Right lobe of liver (tissue), 6 donors: ENCODE measurements around the gene ECM2. TPM values are rescaled to one million over a fixed set of nuclear protein-coding genes. Genes with fewer than 3 reads are reported as not detected.

ENCODE experiments used
- ATAC-seq, 4 donors: fragments of 200-7000 bp; cut with Tn5 transposase; one replicate each; pipeline ENCODE4 v1.9.1; 2020; ENCODE audit warnings: mild to moderate bottlenecking in 4 of 4, moderate library complexity in 4 of 4
- DNase-seq, 3 donors: peaks; one replicate each; pipeline ENCODE4 v3.0.0-alpha.2; 2020
- H3K27ac ChIP-seq, 3 donors: fragments of 200-600 bp; one replicate each; pipeline ENCODE4 v1.8.0; 2022
- H3K27me3 ChIP-seq, 2 donors: fragments of 200-600 bp; one replicate each; pipeline ENCODE4 v1.8.0; 2022
- H3K36me3 ChIP-seq, 4 donors: fragments of 200-600 bp; sonication (generic) in 1 of 4; one replicate each; pipeline versions ENCODE4 v1.5.1 to v1.8.0; 2017 to 2022; ENCODE audit warnings: control low read depth in 1 of 4
- H3K4me1 ChIP-seq, 4 donors: fragments of 200-600 bp; sonication (generic) in 1 of 4; one replicate each; pipeline versions ENCODE4 v1.5.1 to v1.8.0; 2017 to 2022; ENCODE audit warnings: control low read depth in 1 of 4
- H3K4me3 ChIP-seq, 3 donors: fragments of 200-600 bp; one replicate each; pipeline ENCODE4 v1.8.0; 2022
- H3K9me3 ChIP-seq, 4 donors: fragments of 200-600 bp; sonication (generic) in 1 of 4; one replicate each; pipeline versions ENCODE4 v1.5.1 to v1.8.0; 2017 to 2022; ENCODE audit warnings: control low read depth in 1 of 4
- POLR2A ChIP-seq: fragments of 450-650 bp; IDR thresholded peaks from one replicate; pipeline ENCODE4 v1.6.1; 2017; ENCODE audit warnings: antibody characterized with exemption, mild to moderate bottlenecking
- WGBS: methylation state at CpG from one replicate; pipeline ENCODE4 v1.1.6; 2018; ENCODE audit warnings: low coverage, low lambda C conversion rate; ENCODE audit not compliant: insufficient coverage; ENCODE audit errors: missing lambda C conversion rate; 5-methylcytosine and 5-hydroxymethylcytosine counted together
- intact Hi-C, 2 donors: fragments of 100-400 bp; cut with DNase I; formaldehyde crosslinking; loops; one replicate each; pipeline versions ENCODE4 v1.11.2 to v1.14.1; 2022
- total RNA-seq, 6 experiments: library from RNA; depleted of rRNA in 2 of 6; stranded (reverse); fragments of >200 nt in 2 of 6; fragmentation: NEBNext Ultra II Directional in 3 of 6; extraction: Animal tissue kit (Norgen Biotek cat#: 25700) in 3 of 6; gene quantifications; one replicate each; pipeline versions ENCODE4 v1.1.0 to v1.2.4, GENCODE V29; 2016 to 2023
- TF ChIP-seq, protein P1 (sequence below), 4 donors: fragments of 200-600 bp in 3 of 4; fragments of 450-650 bp in 1 of 4; IDR thresholded peaks; one replicate each; pipeline versions ENCODE4 v1.5.1 to v1.8.0; 2016 to 2022; ENCODE audit warnings: antibody characterized with exemption in 4 of 4, mild to moderate bottlenecking in 2 of 4
- donor health status: DM: no; HTN: yes; CAD: no.
- donor health status: DM: no; HTN: no; CAD: no.
- donor health status: DM: no; HTN: no; CAD: no.
- donor health status: DM: no; HTN: yes; CAD: no.
- donor health status: DM: no; HTN: yes; CAD: no.

Gene ECM2
- total RNA-seq, 6 experiments from 2014 or later, result 19.0 to 27.1 (median 22.4) TPM

DNA sequence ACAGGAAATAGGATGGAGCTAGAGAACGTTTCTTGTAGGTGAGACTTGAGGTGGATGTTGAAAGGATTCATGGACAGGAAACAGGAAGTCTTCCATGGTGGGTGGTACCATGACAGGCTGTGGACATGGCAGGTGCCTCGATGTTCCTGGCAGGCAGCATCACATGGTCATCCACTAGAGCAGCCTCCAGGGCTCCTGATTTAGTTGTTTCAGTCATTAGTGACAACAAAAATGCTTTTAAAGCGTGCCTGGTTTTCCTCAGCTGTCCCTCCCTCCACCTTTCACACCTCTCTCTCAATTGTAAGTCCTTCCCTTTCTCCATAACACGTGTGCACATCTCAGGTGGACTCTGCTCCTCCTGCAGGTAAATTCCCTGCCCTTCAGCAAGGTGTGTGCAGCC lies 28.3 kb downstream of the ECM2 start:
- Histone ChIP-seq H3K4me1 (no peaks in the 10 kb centered on the region), H3K36me3 (no peaks in the 10 kb centered on the region), H3K9me3 (no peaks in the 10 kb centered on the region), H3K27me3 (no peaks in the 10 kb centered on the region), H3K4me3 (no peak overlapping the region), H3K27ac (no peak overlapping the region)
- no peak for TF ChIP-seq POLR2A
- TF ChIP-seq, protein P1, sequence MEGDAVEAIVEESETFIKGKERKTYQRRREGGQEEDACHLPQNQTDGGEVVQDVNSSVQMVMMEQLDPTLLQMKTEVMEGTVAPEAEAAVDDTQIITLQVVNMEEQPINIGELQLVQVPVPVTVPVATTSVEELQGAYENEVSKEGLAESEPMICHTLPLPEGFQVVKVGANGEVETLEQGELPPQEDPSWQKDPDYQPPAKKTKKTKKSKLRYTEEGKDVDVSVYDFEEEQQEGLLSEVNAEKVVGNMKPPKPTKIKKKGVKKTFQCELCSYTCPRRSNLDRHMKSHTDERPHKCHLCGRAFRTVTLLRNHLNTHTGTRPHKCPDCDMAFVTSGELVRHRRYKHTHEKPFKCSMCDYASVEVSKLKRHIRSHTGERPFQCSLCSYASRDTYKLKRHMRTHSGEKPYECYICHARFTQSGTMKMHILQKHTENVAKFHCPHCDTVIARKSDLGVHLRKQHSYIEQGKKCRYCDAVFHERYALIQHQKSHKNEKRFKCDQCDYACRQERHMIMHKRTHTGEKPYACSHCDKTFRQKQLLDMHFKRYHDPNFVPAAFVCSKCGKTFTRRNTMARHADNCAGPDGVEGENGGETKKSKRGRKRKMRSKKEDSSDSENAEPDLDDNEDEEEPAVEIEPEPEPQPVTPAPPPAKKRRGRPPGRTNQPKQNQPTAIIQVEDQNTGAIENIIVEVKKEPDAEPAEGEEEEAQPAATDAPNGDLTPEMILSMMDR (IDR thresholded peaks at IDR 0.05), result no peak
- ATAC-seq (no peak), DNase-seq (no peak)
- intact Hi-C loops, result loop anchor here in 1 of 2 donors (10.0 kb wide), 1 partner anchor 127 kb away; no protein-coding TSS in a partner anchor
- 62% methylated on average over 3 of the region's 4 CpGs for WGBS

DNA sequence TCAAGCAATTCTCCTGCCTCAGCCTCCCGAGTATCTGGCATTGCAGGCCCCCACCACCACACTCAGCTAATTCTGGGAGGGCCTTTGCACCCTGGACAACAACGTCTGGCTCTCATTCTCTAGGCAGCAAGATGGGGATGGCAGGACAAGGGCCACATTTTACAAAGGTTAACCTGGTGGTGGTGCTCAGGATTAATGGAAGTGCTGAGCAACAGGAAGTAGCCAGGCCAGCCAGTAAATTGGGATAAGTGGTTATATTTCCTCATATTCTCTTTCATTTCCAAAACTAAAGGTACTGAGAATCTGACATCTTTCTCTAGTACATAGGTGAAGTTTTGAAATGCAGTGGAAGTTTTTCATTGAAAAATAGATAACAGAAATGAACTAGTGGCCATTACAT lies 28.8 kb downstream of the ECM2 start:
- Histone ChIP-seq H3K27ac (no peak overlapping the region), H3K27me3 (no peaks in the 10 kb centered on the region), H3K4me3 (no peak overlapping the region), H3K4me1 (peaks cover 0 to 4% (median 0%) of the 10 kb centered on the region in 4 donors), H3K9me3 (no peaks in the 10 kb centered on the region), H3K36me3 (no peaks in the 10 kb centered on the region)
- 80% methylated on average over 2 of the region's 2 CpGs for WGBS
- intact Hi-C loops, result loop anchor here in 1 of 2 donors (10.0 kb wide), 1 partner anchor 128 kb away; no protein-coding TSS in a partner anchor
- ATAC-seq (peak in 2 of 4 donors; percentile 28 to 65), DNase-seq (no peak)
- TF ChIP-seq, protein P1 (IDR thresholded peaks at IDR 0.05), result peak in 1 of 4 donors; percentile 14
- no peak for TF ChIP-seq POLR2A

DNA sequence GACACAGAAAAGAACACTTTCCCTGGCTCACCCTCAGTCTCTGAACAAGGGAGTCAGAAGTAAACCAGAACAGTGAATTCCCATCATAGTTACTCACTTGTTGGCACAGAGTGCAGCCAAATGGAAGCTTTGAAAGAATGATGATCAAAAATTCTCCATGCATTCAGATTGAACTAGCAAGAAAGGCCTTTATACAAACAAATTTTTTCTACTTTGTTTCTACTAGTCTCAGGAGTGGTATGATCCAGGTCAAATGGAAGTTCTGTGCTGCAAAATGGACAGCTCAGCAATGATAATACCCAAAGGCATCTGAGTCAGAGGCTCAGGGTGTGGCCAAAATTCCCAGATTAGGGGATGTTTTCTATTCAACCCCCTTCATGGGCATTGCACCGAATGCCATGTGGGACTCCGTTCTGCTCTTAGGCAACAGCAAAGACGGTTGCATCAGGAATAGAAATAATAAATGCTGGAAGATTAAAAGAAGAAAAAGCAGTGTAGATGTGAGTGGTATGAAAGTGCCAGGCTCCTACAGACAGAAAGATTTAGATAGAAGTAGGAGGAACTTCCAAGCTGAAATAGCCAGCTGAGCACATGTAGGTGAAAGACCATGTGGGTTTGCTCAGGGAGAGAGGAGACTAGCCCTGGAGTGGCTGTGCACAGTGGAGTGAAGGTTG lies 29.5 kb downstream of the ECM2 start:
- H3K27me3 ChIP-seq, result no peaks in the 10 kb centered on the region
- TF ChIP-seq, protein P1 (IDR thresholded peaks at IDR 0.05), result no peak
- no peak for TF ChIP-seq POLR2A
- no peak overlapping the region for H3K4me3 ChIP-seq
- H3K9me3 ChIP-seq, result no peaks in the 10 kb centered on the region
- intact Hi-C loops, result loop anchor here in 1 of 2 donors (10.0 kb wide), 1 partner anchor 128 kb away; no protein-coding TSS in a partner anchor
- WGBS, result 62% methylated on average over 3 of the region's 3 CpGs
- ATAC-seq, result peak in 1 of 4 donors; percentile 29
- peaks cover 0 to 4% (median 0%) of the 10 kb centered on the region in 4 donors for H3K4me1 ChIP-seq
- H3K36me3 ChIP-seq, result no peaks in the 10 kb centered on the region
- no peak overlapping the region for H3K27ac ChIP-seq
- DNase-seq, result no peak

DNA sequence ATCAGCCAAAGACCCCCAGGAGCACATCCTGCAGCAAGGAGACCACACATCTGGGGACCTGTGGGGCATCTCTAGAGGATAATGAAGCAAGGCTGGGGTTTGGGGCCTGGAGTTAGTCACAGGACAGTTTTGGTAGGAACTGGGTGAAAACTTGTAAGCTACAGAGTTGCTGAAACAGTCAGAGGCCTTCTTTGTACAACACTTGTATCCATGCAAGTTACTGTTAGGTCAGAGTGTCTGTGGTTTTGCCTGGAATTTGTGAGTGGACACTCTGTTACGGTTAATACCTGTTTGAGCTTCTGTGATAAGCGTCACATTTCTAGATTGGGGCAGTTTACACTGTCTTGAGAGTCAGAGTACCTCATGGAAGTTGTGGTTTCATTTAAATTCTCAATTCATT lies 30.9 kb downstream of the ECM2 start:
- Histone ChIP-seq H3K4me1 (peaks cover 0 to 4% (median 0%) of the 10 kb centered on the region in 4 donors), H3K9me3 (no peaks in the 10 kb centered on the region), H3K27me3 (no peaks in the 10 kb centered on the region), H3K4me3 (no peak overlapping the region), H3K27ac (no peak overlapping the region), H3K36me3 (no peaks in the 10 kb centered on the region)
- no peak for TF ChIP-seq POLR2A
- TF ChIP-seq, protein P1 (IDR thresholded peaks at IDR 0.05), result no peak
- intact Hi-C loops, result loop anchor here in 1 of 2 donors (10.0 kb wide), 1 partner anchor 130 kb away; no protein-coding TSS in a partner anchor
- ATAC-seq (no peak), DNase-seq (no peak)
- 100% methylated on average over 2 of the region's 2 CpGs for WGBS
